ENCODE data around the gene ACSS2.

ACSS2 gene, protein sequence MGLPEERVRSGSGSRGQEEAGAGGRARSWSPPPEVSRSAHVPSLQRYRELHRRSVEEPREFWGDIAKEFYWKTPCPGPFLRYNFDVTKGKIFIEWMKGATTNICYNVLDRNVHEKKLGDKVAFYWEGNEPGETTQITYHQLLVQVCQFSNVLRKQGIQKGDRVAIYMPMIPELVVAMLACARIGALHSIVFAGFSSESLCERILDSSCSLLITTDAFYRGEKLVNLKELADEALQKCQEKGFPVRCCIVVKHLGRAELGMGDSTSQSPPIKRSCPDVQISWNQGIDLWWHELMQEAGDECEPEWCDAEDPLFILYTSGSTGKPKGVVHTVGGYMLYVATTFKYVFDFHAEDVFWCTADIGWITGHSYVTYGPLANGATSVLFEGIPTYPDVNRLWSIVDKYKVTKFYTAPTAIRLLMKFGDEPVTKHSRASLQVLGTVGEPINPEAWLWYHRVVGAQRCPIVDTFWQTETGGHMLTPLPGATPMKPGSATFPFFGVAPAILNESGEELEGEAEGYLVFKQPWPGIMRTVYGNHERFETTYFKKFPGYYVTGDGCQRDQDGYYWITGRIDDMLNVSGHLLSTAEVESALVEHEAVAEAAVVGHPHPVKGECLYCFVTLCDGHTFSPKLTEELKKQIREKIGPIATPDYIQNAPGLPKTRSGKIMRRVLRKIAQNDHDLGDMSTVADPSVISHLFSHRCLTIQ

DNA sequence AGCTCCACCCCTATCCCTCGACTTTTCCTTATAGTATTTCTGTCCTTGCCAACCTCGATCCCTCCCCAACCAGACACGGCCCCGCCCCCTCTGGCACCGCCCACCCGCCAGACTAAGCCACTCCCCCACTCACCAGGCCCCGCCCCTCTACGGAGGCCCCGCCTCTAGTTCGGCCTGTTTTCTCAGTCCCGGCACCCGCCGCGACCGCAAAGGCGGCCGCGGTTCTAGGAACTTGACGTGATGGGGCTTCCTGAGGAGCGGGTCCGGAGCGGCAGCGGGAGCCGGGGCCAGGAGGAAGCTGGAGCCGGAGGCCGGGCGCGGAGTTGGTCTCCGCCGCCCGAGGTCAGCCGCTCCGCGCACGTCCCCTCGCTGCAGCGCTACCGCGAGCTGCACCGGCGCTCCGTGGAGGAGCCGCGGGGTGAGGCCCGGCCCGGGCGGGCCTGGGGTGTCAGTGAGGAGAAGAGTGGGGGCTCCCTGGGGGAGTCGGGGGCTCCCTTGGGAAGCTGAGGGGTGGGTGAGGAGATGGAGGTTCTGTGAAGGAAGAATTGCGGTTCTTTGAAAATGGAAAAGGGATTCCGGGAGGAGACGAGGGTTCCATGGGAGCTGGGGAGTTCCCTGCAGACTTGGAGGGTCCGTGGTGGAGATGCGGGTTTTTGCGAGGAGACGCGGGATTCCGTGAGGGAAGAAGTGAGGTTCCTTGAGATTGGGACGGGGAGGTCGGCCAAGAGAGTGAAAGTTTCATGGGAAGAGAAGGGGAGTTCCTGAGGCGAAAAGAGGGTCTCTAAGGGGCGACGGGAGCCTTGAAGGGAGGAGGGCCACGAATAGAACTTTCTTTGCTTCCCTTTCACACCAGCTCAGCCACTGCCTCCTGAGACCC, at the start of gene ACSS2:
TSS of gene ACSS2 (plus strand) at position 207 of the 877 bp plus-strand sequence. CDS start at position 241, 34 bp downstream.
- no peak for DNase-seq

DNA sequence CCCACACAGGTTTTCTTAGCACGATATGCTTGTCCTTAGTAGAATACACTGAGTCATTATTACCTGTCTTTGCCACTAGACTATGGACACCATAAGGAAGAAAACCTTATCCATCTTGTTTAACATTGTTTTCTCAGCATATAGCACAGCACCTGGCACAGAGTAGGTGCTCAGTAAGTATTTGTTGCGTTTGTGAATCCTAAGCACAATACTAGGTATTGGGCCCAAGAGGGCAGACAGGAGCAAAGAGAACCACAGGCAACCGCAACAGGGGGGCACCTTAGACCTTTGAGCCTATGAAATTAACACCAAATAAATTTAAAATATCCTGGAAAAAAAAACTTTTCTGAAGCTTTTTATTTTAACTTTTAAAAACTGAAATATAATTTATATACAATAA, 47.2 kb upstream of the ACSS2 start:
- DNase-seq: no peak

DNA sequence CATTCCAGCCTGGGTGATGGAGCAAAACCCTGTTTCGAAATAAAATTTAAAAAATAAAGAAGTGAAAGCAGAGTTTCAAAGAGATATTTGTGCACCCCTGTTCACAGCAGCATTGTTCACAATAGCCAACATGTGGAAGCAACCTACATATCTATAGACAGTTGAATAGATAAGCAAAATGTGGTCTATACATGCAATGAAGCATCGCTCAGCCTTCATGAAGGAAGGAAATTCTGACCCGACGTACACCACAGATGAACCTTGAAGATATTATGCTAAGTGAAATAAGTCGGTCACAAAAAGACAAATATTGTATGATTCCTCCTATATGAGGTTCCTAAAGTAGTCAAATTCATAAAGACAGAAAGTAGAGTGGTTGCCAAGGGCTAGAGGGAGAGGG, 44.5 kb upstream of the ACSS2 start:
- DNase-seq: no peak

DNA sequence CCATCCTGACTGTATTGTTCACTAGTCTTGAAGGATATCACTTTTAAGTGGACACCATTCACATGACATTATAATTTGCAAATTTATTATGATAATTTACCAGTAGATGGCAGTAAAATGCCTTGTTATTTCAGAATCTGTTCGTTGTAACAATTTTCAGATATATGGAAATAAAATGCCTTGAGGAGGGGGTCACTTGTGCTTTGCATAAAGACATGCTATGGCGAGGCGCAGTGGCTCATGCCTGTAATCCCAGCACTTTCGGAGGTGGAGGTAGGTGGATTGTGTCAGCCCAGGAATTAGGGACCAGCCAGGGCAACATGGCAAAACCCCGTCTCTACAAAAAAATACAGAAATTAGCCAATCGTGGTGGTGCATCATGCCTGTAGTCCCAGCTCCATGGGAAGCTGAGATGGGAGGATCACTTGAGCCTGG, 41.9 kb upstream of the ACSS2 start:
- DNase-seq: peak; percentile 34

DNA sequence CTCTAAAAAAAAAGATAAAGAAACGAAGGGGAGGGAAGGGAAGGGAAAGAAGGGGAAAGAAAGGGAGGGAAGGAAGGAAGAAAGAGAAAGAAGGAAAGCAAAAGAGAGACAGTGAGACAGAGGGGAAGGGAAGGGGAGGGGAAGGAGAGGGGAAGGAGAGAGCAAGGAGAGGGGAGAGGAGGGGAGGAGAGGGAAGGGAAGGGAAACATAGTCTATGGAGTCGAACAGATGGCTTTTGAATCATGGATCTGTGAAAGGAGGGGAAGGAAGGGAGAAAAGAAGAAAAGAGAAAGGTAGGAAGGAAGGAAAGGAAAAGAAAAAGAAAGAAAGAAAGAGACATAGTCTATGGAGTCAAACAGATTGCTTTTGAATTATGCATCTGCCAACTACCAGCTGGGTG, 34.3 kb upstream of the ACSS2 start:
- DNase-seq: no peak

DNA sequence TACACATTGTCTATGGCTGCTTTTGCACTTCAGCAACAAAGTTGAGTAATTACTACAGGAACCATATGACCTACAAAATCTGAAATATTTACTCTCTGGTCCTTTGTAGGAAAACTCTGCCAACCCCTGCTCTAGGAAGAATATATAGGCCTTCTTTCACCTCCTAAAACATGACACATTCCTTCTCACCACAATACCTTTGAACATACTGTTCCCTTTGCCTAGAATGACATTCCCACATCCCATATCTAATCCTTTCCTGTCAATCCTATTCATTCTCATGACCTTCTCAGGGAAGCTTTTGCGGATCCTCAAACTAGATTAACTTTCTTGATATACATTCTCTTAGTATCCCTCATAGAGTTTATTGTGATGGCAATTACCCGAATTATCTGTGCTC, 33.0 kb upstream of the ACSS2 start:
- DNase-seq: no peak

DNA sequence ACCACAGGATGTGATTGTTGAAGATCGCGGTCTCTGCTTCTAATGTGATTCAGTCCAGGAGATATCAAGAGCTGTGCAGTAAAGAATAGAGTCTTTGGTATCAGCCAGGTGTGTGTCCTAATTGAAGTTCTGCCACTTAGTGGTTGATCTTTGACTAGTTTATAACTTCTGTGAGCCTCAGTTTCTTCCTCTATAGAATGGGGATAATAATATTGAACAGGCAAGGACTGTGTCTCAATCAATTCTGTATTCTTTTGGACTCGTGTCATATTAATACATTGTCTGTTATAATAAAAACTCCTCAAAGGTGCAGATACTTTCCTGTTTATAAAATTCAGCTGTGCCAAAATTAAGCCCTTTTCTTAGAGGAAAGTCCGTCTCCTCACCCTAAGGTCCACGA, 27.8 kb upstream of the ACSS2 start:
- DNase-seq: no peak

DNA sequence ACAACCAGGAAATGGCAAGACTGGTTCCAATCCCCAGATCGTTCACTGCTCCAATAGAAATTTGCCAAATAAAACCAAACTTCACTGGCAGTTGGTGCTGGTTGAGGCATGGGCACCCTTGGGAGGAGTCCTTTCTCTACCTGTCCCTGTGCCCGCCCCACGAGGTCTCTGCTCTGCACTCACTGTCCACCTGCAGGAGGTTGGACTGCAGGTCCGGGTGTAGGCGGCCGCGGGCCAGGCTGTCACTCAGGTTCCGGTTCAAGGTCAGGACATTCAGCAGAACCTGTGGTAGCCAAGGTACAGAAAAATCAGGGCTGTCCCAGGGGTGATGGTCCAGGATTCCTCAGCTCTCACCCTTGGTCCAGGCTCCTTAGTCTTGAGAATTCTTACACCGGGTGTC, 26.6 kb upstream of the ACSS2 start:
- DNase-seq: no peak

DNA sequence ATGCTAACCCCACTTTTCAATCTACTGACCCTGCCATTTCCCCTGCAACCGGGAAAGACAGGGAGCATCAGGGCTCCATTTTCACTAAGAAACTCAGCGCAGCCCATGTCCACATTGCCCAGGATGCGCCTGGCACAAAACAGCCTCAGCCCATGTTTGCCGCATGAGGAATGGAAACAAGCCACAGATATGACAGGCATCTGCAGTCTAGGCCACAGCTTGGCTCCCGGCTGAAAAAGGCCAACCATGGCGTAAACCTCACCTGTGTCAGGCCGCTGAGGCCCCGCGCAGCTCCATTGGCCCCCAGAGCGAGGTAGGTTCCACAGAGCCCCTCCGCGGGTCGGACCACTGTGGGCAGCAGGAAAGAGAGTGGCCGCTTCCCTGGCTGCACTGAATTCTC, 25.4 kb upstream of the ACSS2 start:
- DNase-seq: no peak

DNA sequence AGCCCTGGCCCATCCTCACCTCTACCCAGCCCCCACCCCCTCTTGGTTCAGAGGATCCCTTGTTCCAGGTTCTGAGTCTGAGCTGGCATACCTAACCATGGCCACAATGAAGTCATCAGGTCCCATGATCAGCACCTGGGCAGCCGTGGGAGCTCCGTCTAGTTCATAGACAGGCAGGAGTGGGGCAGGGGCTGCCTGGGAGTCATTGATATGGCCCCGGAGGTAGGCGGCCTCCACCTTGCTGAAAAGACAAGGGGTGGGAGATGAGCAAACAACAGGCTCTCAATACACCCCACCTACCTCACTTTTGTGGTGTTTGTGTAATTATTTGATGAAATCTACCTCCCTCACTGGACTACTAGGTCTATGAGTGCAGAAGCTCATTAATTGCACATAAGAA, 24.1 kb upstream of the ACSS2 start:
- no peak for DNase-seq

DNA sequence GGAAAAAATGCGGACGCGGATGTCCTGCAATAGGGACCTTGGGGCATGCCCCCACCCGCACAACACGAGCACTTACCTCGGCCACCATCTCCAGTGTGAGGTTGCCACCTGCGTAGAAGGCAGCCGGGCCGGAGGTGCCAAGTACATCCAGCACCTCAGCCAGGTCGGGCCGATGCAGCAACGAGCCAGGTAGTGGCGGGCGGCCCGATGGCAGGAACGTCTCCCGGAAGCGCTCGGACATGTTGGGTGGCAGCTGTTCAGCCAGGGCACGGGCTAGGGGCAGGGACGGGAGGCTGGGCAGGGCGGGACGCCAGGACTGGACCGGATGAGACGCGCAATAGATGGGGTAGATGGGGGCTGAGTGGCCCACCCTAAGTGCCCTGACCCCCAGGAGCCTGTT, 17.0 kb upstream of the ACSS2 start:
- no peak for DNase-seq

DNA sequence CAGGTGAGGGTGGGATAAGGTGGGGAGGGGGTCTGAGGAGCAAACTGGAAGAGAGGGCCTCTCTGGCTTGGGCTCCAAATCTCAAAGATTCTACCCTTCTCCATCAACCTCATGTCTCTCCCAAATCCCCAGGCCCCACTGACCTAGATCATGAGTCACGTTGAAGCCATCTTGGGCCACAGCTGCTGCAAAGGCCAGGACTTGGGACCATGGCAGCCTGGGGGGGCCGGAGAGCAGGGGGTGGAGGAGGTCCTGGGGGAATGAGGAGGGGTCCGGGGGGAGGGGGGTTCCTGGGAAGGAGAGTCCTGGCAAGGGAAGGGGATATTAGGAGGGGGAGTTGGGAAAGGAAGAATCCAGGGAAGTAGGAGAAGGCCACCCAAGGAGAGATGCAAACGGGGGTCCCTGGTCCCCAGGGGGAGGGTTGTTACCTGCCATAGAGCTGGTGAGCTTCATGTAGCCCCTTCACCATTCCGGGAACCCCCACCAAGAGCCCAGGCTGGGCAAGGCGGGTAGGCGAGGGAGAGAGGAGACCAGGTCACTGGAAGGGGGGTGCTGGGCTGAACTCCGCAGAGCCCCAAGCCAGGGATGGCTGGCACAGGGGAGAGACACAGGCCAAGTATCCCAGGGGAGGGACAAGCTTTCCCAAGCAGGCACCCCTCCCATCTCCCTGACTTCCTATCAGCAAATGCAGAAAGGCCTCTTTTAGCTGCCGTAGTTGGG, 16.4 kb upstream of the ACSS2 start:
- DNase-seq: no peak

DNA sequence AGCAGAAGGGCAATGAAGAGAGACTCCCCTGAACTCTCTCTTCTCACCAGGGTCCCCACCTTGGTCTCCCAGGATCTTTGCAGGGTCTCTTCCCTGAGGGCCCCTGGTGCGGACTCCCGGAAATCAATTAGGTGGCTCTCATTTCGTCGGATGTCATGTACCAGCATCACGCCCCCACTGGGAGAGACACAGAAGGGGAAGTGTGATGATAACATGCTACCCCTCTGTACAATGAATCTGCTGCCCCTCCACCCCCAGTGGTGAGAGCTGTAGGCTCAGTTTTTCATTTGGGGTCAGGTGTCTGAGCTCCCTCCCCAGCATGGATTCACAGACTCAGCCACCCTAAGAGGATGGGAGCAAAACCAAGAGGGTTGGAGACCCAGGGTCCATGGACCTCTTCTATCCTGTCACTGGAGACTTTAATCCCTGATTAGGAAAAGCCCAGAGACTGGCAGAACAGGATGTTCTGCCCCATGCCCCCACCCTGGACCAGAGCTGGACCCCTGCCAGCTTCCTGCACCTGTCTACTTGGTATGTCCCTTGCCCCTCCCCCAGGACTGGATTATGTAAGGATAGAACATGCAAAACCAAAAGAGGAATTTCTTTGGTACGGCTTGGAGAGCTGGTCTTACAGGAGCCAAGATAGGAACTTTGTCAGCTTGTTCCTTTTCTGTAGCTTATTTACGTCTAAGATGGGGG, 14.9 kb upstream of the ACSS2 start:
- no peak for DNase-seq

DNA sequence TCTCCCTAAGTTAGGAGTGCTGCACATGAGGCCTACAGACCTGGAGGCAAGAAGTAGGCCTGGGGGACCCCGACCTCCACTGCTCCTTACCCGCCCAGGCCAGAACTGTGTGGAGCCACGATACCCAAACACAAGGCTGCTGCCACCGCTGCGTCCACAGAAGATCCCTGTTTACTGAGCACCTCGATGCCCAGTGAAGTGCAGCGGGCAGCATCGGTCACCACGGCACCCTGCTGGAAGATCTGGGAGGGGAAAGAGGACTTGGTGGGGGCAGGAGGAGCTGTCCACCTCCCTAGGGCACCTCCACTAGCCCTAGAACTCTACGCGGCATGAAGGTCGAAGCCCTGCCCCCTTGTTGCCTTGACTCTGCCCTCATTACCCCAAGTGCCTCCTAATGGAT, 13.7 kb upstream of the ACSS2 start:
- DNase-seq: no peak

DNA sequence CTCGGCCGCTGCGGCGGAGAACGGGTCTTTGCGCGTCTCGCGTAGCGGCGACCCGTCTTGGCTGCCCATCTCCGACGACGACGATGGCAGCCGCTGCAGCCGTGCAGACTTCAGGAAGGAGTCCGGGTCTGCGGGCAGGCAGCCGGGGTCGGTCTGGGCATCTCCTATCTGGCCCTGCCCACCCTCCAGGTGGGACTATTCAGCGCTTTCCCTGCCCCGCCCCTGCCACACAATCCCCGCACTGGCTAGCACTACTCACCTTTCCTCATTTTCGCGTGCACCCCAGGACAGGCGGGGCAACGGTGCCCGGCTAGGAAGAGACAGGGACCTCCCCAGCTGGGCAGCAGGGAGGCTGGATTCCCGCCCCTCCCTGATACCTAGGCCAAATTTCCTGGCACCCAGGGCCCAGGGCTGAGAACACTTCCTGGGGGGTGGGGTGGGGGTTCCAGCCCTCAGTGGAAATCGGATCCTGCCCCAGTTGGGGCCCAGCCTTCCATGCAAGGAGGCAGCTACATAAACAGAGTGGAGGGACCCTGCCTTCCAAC, 12.9 kb upstream of the ACSS2 start:
- DNase-seq: no peak

DNA sequence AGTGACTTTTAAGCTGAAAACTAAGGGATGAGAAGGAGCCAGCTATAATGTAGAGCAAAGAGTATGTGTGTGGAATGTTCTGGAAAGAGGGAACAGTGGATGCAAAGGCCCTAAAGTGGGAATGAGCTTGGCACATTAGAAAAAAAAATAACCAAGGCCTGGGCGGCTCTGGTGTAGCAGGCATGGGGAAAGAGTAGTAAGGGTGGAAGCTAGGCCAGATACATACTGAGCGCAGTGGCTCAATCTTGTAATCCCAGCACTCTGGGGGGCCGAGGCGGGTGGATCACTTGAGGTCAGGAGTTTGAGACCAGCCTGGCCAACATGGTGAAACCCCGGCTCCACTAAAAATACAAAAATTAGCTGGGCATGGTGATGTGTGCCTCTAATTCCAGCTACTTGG, 12.2 kb upstream of the ACSS2 start:
- DNase-seq: no peak

DNA sequence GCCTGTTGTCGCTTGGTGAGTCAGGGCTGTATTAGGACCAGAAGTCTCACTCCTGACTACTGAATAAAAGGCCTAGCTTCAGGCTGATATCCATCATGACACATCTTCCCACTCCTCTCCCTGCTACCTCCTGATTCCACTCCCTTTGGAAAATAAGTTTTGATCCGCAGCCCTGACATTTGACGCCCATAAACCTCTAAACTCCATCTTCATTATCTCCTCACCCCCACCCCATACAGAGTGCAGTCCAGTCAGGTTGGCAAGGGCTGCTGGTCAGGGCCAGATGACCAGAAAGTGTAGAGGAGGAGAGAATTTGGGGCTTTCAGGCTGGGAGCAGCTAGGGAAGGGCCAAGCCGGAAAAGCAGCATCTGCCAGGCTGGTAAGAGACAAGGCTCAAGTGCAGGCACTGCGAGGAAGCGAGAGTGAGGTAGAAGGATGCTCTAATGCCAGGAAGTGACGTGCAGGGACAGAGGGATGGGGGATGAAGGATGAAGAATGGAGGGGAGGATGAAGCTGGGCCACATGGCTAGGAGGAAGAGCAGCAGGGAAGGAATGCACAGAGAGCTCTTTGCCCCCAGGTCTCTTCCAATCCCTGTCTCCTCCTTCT, 5.0 kb upstream of the ACSS2 start:
- no peak for DNase-seq

DNA sequence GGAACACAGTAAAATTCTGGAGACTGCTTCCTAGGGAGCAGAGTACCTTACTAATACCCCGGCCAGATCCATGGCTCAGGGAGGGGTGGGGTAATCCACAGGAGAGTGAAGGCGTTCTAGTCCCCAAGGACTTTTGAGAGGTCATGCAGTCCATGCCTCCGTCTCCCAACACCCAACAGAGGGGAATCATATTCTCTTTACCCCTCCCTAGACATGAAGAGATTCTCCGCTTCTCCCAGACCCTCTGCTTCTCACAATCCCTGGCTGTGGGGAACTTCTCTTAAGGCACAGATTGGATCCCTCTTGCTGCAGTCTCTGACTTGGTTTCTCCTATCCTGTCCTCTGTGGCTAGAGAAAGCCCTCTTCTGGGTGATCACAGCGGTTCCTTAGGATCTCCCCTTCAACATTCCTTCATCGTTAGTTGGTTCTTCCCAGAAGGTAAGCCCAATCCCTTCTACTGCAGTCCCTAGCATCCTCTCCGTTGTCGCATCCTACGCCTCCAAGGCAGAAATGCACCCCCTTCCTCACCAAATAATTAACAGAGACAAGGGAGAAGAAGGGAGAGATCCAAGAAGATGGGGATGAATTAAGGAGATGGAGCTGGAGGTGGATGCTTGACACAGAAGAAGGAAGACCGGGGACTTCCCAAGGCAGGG, 4.3 kb upstream of the ACSS2 start:
- DNase-seq: no peak

DNA sequence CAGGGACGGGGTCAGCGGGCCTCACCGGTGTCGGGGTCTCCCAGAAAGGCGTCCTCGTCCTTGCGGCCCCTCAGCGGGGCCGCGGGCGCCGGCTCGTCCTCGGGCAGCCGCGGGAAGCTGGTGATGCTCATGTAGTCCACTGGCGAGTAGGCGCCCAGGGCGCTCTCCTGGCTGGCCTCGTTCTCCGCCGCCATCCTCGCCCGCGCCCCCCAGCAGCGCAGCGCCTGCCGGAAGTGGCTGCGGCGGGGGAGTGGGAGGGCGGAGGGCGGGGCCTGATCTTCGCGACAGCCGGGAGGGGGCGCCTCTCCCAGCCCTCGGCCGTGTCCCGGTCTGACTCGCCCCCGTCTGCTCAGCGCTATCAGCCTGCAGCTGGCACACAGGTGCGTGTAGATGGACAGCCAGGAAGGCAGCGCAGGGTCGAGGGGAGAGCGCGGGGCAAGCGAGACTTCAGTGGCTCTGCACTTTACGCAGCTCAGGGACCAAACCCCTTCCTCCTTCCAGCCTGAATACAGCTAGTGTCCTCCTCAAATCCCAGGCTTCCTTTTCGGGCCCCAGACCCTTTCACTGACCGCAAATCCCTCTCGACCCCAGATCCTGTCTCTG, 3.7 kb upstream of the ACSS2 start, which contains the start of gene GGT7:
TSS of gene GGT7 (minus strand) at position 235 of the 603 bp plus-strand sequence. CDS start at position 194, 41 bp downstream.
- DNase-seq: peak; percentile 53

DNA sequence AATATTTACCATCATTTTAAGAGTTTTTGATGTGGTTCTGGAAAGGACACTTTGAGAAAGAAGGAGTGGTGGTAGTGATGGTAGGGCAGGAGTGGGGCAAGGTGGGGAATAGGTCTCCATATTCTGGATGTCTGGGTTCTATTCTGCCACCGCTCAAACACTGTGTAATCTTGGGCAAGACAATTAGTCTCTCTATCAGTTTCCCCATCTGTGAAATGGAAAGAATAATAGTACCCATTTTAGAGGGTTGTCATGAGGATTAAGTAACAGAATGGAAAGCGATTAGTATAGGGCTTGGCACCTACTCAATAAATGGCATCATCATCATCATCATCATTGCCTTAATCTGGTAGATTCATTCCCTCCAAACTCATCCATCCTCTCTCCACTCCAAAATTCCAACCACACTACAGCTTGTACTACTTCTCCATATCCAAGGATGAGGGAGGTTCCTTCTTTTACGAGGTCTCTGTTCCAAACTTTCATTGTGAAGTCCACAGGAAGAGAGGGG, 2.8 kb upstream of the ACSS2 start:
- DNase-seq: no peak

Measured in NCI-H1048 (cell line).